ENCODE data around the gene IMMP2L.
A peak's percentile ranks its signal among the peaks of the same experiment; 100 is the strongest.
"Not testable (repeated sequence)": the region's sequence is repeated elsewhere in the genome, so short reads cannot be mapped to it uniquely, and the experiment has no call there.

Gene IMMP2L

DNA sequence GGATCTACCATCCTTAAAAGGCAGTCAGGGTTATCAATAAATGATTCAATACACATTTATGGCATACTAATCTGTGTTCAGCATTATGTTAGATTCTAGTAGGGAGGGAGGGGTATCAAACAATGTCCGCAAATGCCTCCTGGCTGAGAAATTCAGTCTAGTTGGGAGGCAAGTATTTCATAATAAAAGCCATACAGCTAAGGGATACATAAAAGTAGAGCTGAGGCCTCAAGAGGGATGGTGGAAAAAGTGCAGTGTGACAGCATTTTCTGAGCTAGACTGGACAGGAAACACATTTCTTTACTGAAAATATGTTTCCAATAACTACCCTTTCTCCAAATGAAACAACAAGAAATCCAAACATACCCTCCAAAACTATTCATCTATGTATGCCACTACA, 624.1 kb downstream of the IMMP2L start:
- Histone ChIP-seq H3K9me3 (ENCODE audit: control insufficient read depth in 2 of 2, low read length in 2 of 2) (no peaks in the 10 kb centered on the region), H3K4me3 (ENCODE audit: low read length in 2 of 2) (no peak overlapping the region), H3K27me3 (ENCODE audit: control insufficient read depth in 1 of 2, insufficient read depth in 2 of 2, low read length in 2 of 2) (no peaks in the 10 kb centered on the region), H3K4me1 (ENCODE audit: control insufficient read depth, insufficient read depth, low read length) (no peaks in the 10 kb centered on the region), H3K27ac (ENCODE audit: low read length) (no peak overlapping the region), H3K36me3 (ENCODE audit: control insufficient read depth in 2 of 2, insufficient read depth in 2 of 2, low read length in 2 of 2) (no peaks in the 10 kb centered on the region), H3K9ac (ENCODE audit: low read length in 2 of 2) (no peak overlapping the region)

DNA sequence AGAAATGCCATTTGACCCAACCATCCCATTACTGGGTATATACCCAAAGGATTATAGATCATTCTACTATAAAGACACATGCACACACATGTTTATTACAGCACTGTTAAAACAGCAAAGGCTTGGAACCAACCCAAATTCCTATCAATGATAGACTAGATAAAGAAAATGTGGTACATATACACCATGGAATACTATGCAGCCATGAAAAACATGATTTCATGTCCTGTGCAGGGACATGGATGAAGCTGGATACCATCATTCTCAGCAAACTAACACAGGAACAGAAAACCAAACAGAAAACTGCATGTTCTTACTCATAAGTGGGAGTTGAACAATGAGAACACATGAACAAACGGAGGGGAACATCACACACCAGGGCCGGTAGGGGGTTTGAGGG, 625.6 kb downstream of the IMMP2L start:
- not testable (repeated sequence) for H3K4me3 ChIP-seq (ENCODE audit: low read length in 2 of 2); H3K27ac ChIP-seq (ENCODE audit: low read length); H3K9me3 ChIP-seq (ENCODE audit: control insufficient read depth in 2 of 2, low read length in 2 of 2); H3K36me3 ChIP-seq (ENCODE audit: control insufficient read depth in 2 of 2, insufficient read depth in 2 of 2, low read length in 2 of 2); H3K27me3 ChIP-seq (ENCODE audit: control insufficient read depth in 1 of 2, insufficient read depth in 2 of 2, low read length in 2 of 2); H3K4me1 ChIP-seq (ENCODE audit: control insufficient read depth, insufficient read depth, low read length); H3K9ac ChIP-seq (ENCODE audit: low read length in 2 of 2)

DNA sequence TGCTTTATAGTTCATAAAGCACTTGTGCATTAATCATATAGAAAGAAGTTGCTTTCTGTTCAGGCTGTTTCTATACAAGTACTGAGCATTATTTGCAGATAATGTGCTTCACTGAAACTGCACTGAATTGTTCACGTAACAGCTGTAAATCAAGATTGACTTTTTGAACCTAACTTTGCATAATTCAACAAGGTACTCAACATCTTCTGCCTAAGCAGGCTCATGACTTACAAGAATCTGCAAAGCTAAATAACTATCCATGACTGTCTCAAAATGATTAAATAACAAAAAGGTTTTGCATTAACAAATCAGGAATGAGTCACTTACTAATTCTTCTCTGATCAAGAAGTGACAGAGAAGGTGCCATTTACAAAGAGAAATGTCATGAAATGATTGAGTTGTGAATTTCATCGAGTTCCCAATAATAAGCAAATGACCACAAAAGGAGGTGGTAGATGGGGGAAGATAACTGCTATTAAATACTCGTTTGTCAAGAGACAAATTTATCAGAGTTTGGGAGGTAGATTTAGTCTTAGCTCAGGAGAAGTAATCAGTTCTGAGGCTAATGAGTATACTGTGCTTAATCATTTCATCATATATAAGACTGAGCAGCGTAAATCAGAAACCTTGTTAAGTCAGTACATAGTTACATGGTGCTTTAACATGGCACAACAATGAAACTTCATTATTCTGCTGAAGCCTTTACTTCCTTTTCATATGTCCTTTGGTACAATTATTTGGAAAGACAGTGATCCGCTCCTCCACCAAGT, 632.6 kb downstream of the IMMP2L start:
- no peaks in the 10 kb centered on the region for H3K36me3 ChIP-seq (ENCODE audit: control insufficient read depth in 2 of 2, insufficient read depth in 2 of 2, low read length in 2 of 2)
- no peaks in the 10 kb centered on the region for H3K9me3 ChIP-seq (ENCODE audit: control insufficient read depth in 2 of 2, low read length in 2 of 2)
- no peaks in the 10 kb centered on the region for H3K4me1 ChIP-seq (ENCODE audit: control insufficient read depth, insufficient read depth, low read length)
- H3K9ac ChIP-seq (ENCODE audit: low read length in 2 of 2) = no peak overlapping the region
- H3K27ac ChIP-seq (ENCODE audit: low read length) = no peak overlapping the region
- no peaks in the 10 kb centered on the region for H3K27me3 ChIP-seq (ENCODE audit: control insufficient read depth in 1 of 2, insufficient read depth in 2 of 2, low read length in 2 of 2)
- no peak overlapping the region for H3K4me3 ChIP-seq (ENCODE audit: low read length in 2 of 2)

DNA sequence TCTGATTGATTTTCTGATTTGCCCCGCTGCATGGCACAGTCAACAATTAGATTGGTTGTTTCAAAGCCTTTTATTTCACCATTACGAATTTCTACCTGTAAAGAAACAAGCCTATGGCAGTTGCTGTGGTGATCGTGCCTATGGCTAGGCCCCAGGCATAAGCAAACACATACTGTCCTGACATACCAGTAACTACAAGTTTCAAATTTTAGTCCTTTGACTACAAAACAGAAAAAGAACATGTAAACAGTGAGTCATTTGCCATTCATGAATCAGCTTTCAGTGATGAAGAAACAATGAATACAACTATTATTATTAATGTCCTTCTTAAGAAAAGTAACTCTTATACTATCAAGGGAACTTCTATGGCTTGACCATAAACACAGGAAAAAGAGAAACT, 639.4 kb downstream of the IMMP2L start:
- Histone ChIP-seq H3K4me1 (ENCODE audit: control insufficient read depth, insufficient read depth, low read length) (no peaks in the 10 kb centered on the region), H3K9me3 (ENCODE audit: control insufficient read depth in 2 of 2, low read length in 2 of 2) (no peaks in the 10 kb centered on the region), H3K27me3 (ENCODE audit: control insufficient read depth in 1 of 2, insufficient read depth in 2 of 2, low read length in 2 of 2) (no peaks in the 10 kb centered on the region), H3K36me3 (ENCODE audit: control insufficient read depth in 2 of 2, insufficient read depth in 2 of 2, low read length in 2 of 2) (no peaks in the 10 kb centered on the region), H3K4me3 (ENCODE audit: low read length in 2 of 2) (no peak overlapping the region), H3K9ac (ENCODE audit: low read length in 2 of 2) (no peak overlapping the region), H3K27ac (ENCODE audit: low read length) (no peak overlapping the region)

DNA sequence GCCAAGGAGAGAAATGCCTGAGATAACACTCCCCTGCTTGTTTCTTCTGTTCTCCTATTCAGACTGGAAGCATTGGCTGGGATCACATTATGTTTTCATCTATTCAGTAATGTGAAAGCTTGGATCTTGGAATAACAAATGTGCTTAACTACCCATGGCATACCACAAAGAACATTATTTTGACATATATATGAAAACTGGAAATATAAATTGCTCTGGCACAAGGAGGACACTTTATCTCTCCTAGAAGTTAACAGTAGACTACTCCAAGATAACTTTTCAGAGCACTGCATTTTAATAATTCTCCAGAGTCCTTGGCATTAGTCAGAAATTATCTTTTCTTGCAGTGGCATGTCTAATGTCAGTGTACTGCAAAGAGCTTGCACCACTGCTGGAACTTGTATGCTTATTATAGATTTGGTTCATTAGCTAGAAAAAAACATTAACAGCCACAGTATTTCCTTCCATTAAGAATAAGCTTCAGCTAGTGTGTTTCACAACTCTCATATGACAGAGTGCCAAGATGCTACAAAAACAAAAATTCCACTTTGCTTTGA, 640.6 kb downstream of the IMMP2L start:
- Histone ChIP-seq H3K9me3 (ENCODE audit: control insufficient read depth in 2 of 2, low read length in 2 of 2) (no peaks in the 10 kb centered on the region), H3K27me3 (ENCODE audit: control insufficient read depth in 1 of 2, insufficient read depth in 2 of 2, low read length in 2 of 2) (no peaks in the 10 kb centered on the region), H3K27ac (ENCODE audit: low read length) (no peak overlapping the region), H3K4me3 (ENCODE audit: low read length in 2 of 2) (no peak overlapping the region), H3K4me1 (ENCODE audit: control insufficient read depth, insufficient read depth, low read length) (no peaks in the 10 kb centered on the region), H3K9ac (ENCODE audit: low read length in 2 of 2) (no peak overlapping the region), H3K36me3 (ENCODE audit: control insufficient read depth in 2 of 2, insufficient read depth in 2 of 2, low read length in 2 of 2) (no peaks in the 10 kb centered on the region)

DNA sequence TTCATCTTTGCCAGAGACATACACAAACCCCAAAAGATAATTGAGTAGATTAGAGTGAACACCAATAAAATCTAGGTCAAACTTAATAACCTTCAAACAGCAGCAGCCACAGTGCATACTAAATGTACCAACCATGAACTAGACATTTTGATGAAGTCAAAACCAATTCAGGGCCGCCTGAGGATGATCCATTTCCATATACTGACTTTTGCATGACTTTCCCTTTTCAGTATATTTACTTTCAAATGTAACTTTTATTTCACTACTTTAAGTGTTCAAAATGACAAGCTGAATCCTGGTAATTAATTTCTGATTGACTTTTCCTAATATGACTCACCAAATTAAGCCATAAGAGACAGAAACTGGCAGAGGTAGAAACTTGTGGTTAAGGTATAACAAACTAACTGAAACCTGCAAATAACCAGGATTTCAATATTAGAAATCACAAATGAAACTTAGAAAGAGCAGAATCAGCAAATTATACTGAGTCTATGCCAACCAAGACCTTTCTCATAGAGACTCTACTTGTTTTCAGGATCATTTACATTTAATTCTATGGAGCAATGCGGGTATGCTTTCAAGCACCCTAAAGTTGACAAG, 643.2 kb downstream of the IMMP2L start:
- H3K4me1 ChIP-seq (ENCODE audit: control insufficient read depth, insufficient read depth, low read length) = no peaks in the 10 kb centered on the region

DNA sequence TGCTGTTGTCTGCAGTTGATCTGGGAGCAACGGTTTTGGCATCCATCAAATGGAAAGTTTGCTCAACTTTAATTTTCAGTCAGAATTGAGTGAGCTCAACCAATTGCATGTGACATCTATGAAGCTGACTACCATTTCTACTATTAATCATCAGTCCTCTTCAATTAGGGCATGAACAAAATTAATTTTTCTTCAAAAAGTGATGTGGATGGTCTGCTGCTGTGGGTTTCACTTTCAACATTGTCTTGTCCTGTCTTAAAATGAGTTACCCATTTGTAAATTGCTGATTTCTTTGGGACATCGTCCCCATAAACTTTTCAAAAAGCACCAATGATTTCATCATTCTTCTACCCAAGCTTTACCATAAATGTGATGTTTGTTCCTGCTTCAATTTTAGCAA, 648.0 kb downstream of the IMMP2L start:
- H3K36me3 ChIP-seq (ENCODE audit: control insufficient read depth in 2 of 2, insufficient read depth in 2 of 2, low read length in 2 of 2) = no peaks in the 10 kb centered on the region
- no peaks in the 10 kb centered on the region for H3K9me3 ChIP-seq (ENCODE audit: control insufficient read depth in 2 of 2, low read length in 2 of 2)
- H3K4me1 ChIP-seq (ENCODE audit: control insufficient read depth, insufficient read depth, low read length) = no peaks in the 10 kb centered on the region
- no peak overlapping the region for H3K9ac ChIP-seq (ENCODE audit: low read length in 2 of 2)
- H3K27me3 ChIP-seq (ENCODE audit: control insufficient read depth in 1 of 2, insufficient read depth in 2 of 2, low read length in 2 of 2) = no peaks in the 10 kb centered on the region
- H3K4me3 ChIP-seq (ENCODE audit: low read length in 2 of 2) = no peak overlapping the region
- no peak overlapping the region for H3K27ac ChIP-seq (ENCODE audit: low read length)

More for the DNA sequence above, 643.2 kb downstream of the IMMP2L start:
- H3K27me3 ChIP-seq (ENCODE audit: control insufficient read depth in 1 of 2, insufficient read depth in 2 of 2, low read length in 2 of 2) = no peaks in the 10 kb centered on the region
- no peak overlapping the region for H3K27ac ChIP-seq (ENCODE audit: low read length)
- no peak overlapping the region for H3K4me3 ChIP-seq (ENCODE audit: low read length in 2 of 2)
- no peak overlapping the region for H3K9ac ChIP-seq (ENCODE audit: low read length in 2 of 2)
- H3K9me3 ChIP-seq (ENCODE audit: control insufficient read depth in 2 of 2, low read length in 2 of 2) = no peaks in the 10 kb centered on the region
- no peaks in the 10 kb centered on the region for H3K36me3 ChIP-seq (ENCODE audit: control insufficient read depth in 2 of 2, insufficient read depth in 2 of 2, low read length in 2 of 2)

DNA sequence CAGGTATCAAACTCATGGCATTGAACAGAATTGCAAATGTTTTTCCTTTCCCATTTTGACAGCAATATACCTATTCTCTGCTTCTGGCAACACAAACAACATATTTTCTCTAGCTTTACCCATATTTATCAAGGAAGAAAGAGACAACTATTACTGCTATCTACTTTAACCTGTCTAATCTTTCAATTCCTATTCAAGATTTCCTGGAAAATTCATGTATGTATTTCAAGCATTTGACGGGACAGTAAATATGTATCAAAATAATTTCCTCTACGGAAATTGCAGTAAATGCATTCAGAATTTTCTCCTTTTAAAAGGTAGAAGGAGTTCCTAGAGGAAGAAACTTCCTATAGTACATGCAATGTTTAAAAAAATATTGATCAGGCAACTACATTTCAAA, 650.7 kb downstream of the IMMP2L start:
- Histone ChIP-seq H3K4me3 (ENCODE audit: low read length in 2 of 2) (no peak overlapping the region), H3K4me1 (ENCODE audit: control insufficient read depth, insufficient read depth, low read length) (no peaks in the 10 kb centered on the region)

DNA sequence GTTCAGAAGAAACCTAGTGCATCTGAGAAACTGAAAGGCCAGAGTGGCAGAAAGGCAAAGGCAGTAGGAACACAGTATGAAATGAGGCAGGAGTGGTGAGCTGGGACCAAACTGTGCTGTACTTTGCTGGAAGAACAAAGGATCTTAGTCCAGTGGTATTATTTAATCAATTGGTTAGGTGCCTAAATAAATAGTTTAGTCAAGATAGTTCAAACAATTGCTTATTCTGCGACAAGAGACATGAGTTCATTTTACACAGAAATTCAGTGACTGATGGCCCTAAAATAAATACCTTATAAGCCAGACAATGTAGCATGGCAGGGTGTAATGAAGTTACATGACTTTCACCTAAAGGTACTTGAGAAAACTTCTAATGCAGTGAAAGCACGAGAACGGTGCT, 653.2 kb downstream of the IMMP2L start:
- no peak overlapping the region for H3K27ac ChIP-seq (ENCODE audit: low read length)
- H3K9me3 ChIP-seq (ENCODE audit: control insufficient read depth in 2 of 2, low read length in 2 of 2) = no peaks in the 10 kb centered on the region
- no peaks in the 10 kb centered on the region for H3K36me3 ChIP-seq (ENCODE audit: control insufficient read depth in 2 of 2, insufficient read depth in 2 of 2, low read length in 2 of 2)
- no peaks in the 10 kb centered on the region for H3K4me1 ChIP-seq (ENCODE audit: control insufficient read depth, insufficient read depth, low read length)
- H3K27me3 ChIP-seq (ENCODE audit: control insufficient read depth in 1 of 2, insufficient read depth in 2 of 2, low read length in 2 of 2) = no peaks in the 10 kb centered on the region
- H3K9ac ChIP-seq (ENCODE audit: low read length in 2 of 2) = no peak overlapping the region
- no peak overlapping the region for H3K4me3 ChIP-seq (ENCODE audit: low read length in 2 of 2)

More for the DNA sequence above, 650.7 kb downstream of the IMMP2L start:
- Histone ChIP-seq H3K36me3 (ENCODE audit: control insufficient read depth in 2 of 2, insufficient read depth in 2 of 2, low read length in 2 of 2) (no peaks in the 10 kb centered on the region), H3K27me3 (ENCODE audit: control insufficient read depth in 1 of 2, insufficient read depth in 2 of 2, low read length in 2 of 2) (no peaks in the 10 kb centered on the region), H3K9me3 (ENCODE audit: control insufficient read depth in 2 of 2, low read length in 2 of 2) (no peaks in the 10 kb centered on the region), H3K27ac (ENCODE audit: low read length) (no peak overlapping the region), H3K9ac (ENCODE audit: low read length in 2 of 2) (no peak overlapping the region)

DNA sequence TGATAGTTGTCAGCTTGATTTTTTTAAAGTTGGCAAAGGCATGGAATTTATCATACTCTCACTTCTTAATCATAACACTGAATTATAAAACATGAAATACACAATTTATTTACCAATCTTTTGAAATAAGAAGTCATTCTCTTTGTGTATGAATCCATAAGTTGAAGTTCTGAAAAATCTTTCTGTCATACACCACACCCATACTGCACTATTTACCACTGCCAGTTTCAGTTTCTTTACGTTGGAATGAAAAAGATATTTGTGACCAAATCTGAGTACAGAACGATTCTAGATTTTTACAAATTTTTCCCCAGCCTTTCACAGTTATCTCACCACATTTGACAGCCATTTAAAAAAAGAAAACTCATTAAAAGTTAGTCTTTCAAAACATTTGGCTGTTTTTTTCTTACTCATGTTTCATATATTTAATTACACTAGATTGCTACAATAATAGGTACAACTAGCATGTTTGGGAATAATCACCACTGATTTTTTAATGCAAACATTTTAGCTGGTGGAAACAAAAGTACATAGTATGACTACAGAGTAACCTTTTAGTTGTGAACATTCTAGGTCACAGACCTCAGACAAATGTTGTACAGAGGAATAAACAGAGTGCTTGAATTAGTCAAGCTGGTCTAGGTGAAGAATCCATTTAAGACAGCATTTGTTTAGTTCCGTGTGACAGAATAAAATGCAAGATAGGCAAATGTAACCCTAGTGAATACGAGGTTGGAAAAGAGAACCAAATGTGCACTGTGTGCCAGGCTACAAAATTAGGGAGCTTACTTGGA, 656.3 kb downstream of the IMMP2L start:
- Histone ChIP-seq H3K9ac (ENCODE audit: low read length in 2 of 2) (no peak overlapping the region), H3K9me3 (ENCODE audit: control insufficient read depth in 2 of 2, low read length in 2 of 2) (no peaks in the 10 kb centered on the region), H3K27me3 (ENCODE audit: control insufficient read depth in 1 of 2, insufficient read depth in 2 of 2, low read length in 2 of 2) (no peaks in the 10 kb centered on the region), H3K4me3 (ENCODE audit: low read length in 2 of 2) (peak overlapping the region in 1 of 2 donors; percentile 34), H3K36me3 (ENCODE audit: control insufficient read depth in 2 of 2, insufficient read depth in 2 of 2, low read length in 2 of 2) (no peaks in the 10 kb centered on the region), H3K4me1 (ENCODE audit: control insufficient read depth, insufficient read depth, low read length) (no peaks in the 10 kb centered on the region), H3K27ac (ENCODE audit: low read length) (no peak overlapping the region)
